OCI-LY7 (cell line): ENCODE measurements around the gene PITX2. TPM values are rescaled to one million over a fixed set of nuclear protein-coding genes. Genes with fewer than 3 reads are reported as not detected.

Experiments used
- BruUV-seq: library from RNA; stranded (reverse); fragments of 400-500 nt; replicated peaks from 2 replicates; lab custom pipeline; 2021; lab: Mats Ljungman, UMichigan
- CTCF ChIA-PET: fragments of 300-600 bp; sonication (Branson Sonifier 250); formaldehyde crosslinking; loops from one replicate; lab custom pipeline; 2022; ENCODE audit warnings: antibody characterized with exemption; ENCODE audit not compliant: unreplicated experiment; lab: Charles Lee
- POLR2A ChIA-PET: fragments of 300-600 bp; sonication (Branson Sonifier 250); formaldehyde crosslinking; loops from one replicate; lab custom pipeline; 2022; ENCODE audit warnings: antibody characterized with exemption; lab: Charles Lee
- DNase-seq: peaks from one replicate; pipeline ENCODE4 v3.0.0-alpha.2; 2015; ENCODE audit warnings: low spot score
- H2AFZ ChIP-seq: fragments of 200-600 bp; sonication (generic), shearing (Covaris generic); 2 replicates; pipeline ENCODE4 v1.6.1; 2014; ENCODE audit warnings: mild to moderate bottlenecking, antibody characterized with exemption, low read length, moderate library complexity
- H3K27ac ChIP-seq: fragments of 200-600 bp; sonication (generic); 2 replicates; pipeline ENCODE4 v1.5.1; 2014; ENCODE audit warnings: mixed run types, low read depth, mild to moderate bottlenecking, moderate library complexity, low read length, inconsistent platforms; ENCODE audit not compliant: poor library complexity, severe bottlenecking
- H3K36me3 ChIP-seq: fragments of 200-600 bp; sonication (generic); 2 replicates; pipeline ENCODE4 v1.6.1; 2014; ENCODE audit warnings: mild to moderate bottlenecking, antibody characterized with exemption, low read length, moderate library complexity, mixed read lengths; ENCODE audit not compliant: insufficient read depth
- H3K4me1 ChIP-seq: fragments of 200-600 bp; sonication (generic); 2 replicates; pipeline ENCODE4 v1.5.1; 2014; ENCODE audit warnings: mild to moderate bottlenecking, low read length; ENCODE audit not compliant: insufficient read depth, poor library complexity, severe bottlenecking
- H3K4me2 ChIP-seq: fragments of 200-600 bp; sonication (generic); 2 replicates; pipeline ENCODE4 v1.6.1; 2014; ENCODE audit warnings: mild to moderate bottlenecking, low read length
- H3K4me3 ChIP-seq: fragments of 200-600 bp; sonication (generic); 2 replicates; pipeline ENCODE4 v1.5.1; 2014; ENCODE audit warnings: mild to moderate bottlenecking, low read depth, low read length; ENCODE audit not compliant: poor library complexity, severe bottlenecking
- H3K79me2 ChIP-seq: fragments of 200-600 bp; sonication (generic); 2 replicates; pipeline ENCODE4 v1.6.1; 2016; ENCODE audit warnings: low read depth, mild to moderate bottlenecking, low read length, moderate library complexity, mixed read lengths; ENCODE audit not compliant: insufficient read depth
- H3K9me2 ChIP-seq: fragments of 200-600 bp; sonication (generic); 2 replicates; pipeline ENCODE4 v1.6.1; 2016; ENCODE audit warnings: mild to moderate bottlenecking, low read length, mixed read lengths; ENCODE audit not compliant: insufficient read depth
- H3K9me3 ChIP-seq: fragments of 200-600 bp; sonication (generic); 2 replicates; pipeline ENCODE4 v1.6.1; 2014; ENCODE audit warnings: mild to moderate bottlenecking, mixed run types, low read length, mixed read lengths
- H4K20me1 ChIP-seq: fragments of 200-600 bp; sonication (generic); 2 replicates; pipeline ENCODE4 v1.6.1; 2014; ENCODE audit warnings: mild to moderate bottlenecking, antibody characterized with exemption, low read length, moderate library complexity, mixed read lengths; ENCODE audit not compliant: insufficient read depth
- EZH2phosphoT487 ChIP-seq: fragments of 200-600 bp; sonication (generic); IDR thresholded peaks from 2 replicates; pipeline ENCODE4 v1.6.1; 2018; ENCODE audit warnings: low read depth, borderline replicate concordance, mild to moderate bottlenecking, mixed run types, antibody characterized with exemption, low read length, moderate library complexity, mixed read lengths
- intact Hi-C: fragments of 100-400 bp; cut with micrococcal nuclease; formaldehyde crosslinking; loops from one replicate; pipeline ENCODE4 v1.10.0; 2022; ENCODE audit not compliant: unreplicated experiment
- total RNA-seq, 2 experiments: library from RNA; depleted of rRNA in 1 of 2; stranded (reverse); fragments of >200 nt in 1 of 2; shearing (Covaris generic) in 1 of 2; gene quantifications; 2 replicates each; pipeline ENCODE4 v1.2.3, GENCODE V29; 2014 to 2022
- TF ChIP-seq, protein P1 (sequence below): fragments of 200-600 bp; sonication (generic); conservative IDR thresholded peaks from 2 replicates; pipeline ENCODE4 v1.5.1; 2014; ENCODE audit warnings: mild to moderate bottlenecking, antibody characterized with exemption, low read length, moderate library complexity, mixed read lengths

Gene PITX2
- total RNA-seq, 2 experiments from 2014 or later, result 4.4 to 6.5 TPM

DNA sequence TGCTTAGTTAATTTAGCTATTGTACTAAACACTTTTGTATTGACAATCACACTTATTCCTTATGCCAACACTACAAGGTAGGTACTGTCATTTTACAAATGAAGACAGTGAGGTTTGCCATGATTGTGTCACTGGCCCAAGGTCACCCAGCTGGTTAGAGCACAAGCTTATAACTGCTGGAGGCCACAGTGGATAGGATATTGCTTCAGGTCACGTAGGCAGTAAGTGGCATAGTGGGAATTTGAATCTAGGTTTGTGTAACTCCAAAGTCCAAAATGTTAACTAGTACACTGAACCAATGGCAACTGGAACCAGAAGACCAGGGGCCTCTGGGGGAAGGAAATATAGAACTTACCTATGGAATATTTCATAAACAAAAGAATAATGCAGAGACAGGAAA, 21.1 kb upstream of the PITX2 start:
- TF ChIP-seq, protein P1, sequence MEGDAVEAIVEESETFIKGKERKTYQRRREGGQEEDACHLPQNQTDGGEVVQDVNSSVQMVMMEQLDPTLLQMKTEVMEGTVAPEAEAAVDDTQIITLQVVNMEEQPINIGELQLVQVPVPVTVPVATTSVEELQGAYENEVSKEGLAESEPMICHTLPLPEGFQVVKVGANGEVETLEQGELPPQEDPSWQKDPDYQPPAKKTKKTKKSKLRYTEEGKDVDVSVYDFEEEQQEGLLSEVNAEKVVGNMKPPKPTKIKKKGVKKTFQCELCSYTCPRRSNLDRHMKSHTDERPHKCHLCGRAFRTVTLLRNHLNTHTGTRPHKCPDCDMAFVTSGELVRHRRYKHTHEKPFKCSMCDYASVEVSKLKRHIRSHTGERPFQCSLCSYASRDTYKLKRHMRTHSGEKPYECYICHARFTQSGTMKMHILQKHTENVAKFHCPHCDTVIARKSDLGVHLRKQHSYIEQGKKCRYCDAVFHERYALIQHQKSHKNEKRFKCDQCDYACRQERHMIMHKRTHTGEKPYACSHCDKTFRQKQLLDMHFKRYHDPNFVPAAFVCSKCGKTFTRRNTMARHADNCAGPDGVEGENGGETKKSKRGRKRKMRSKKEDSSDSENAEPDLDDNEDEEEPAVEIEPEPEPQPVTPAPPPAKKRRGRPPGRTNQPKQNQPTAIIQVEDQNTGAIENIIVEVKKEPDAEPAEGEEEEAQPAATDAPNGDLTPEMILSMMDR, result no peak
- TF ChIP-seq EZH2phosphoT487, result no peak
- Histone ChIP-seq H3K79me2 (no peaks in the 10 kb centered on the region), H3K4me3 (no peak overlapping the region), H3K4me2 (no peak overlapping the region), H3K9me3 (no peaks in the 10 kb centered on the region), H3K27ac (no peak overlapping the region), H2AFZ (no peak overlapping the region), H3K9me2 (no peaks in the 10 kb centered on the region), H4K20me1 (no peaks in the 10 kb centered on the region), H3K4me1 (no peaks in the 10 kb centered on the region), H3K36me3 (no peaks in the 10 kb centered on the region)
- CTCF ChIA-PET, result no interaction called here
- intact Hi-C loops, result no loop called here
- POLR2A ChIA-PET, result interaction anchor here (0.6 to 1.4 kb wide), 2 partner anchors 19 to 335 kb away, joined by 3 to 5 read pairs; no protein-coding TSS in a partner anchor
- DNase-seq, result no peak
- BruUV-seq, result no TSS peak

DNA sequence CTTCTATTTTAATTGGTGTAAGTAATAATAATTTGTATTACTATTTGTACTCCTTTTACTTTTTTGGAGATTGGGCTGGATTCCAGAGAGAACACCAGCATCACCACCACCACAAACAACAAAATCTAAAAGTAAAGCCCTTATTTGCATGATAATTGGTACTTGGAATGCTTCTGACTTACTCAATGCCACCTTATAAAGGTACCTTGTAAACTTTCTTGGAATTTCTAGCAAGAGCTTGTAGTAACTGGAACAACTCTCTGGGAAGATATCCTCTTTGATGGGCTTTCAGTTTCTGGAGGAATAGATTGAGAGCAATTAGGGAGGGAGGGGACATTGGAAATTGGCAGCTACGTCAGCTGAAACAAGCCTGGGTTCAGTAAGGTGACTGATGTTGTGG, 20.2 kb upstream of the PITX2 start:
- no peak overlapping the region for H3K4me2 ChIP-seq
- intact Hi-C loops, result no loop called here
- H3K36me3 ChIP-seq, result no peaks in the 10 kb centered on the region
- H3K9me2 ChIP-seq, result no peaks in the 10 kb centered on the region
- no peaks in the 10 kb centered on the region for H4K20me1 ChIP-seq
- no peak overlapping the region for H3K27ac ChIP-seq
- no peaks in the 10 kb centered on the region for H3K4me1 ChIP-seq
- no peaks in the 10 kb centered on the region for H3K79me2 ChIP-seq
- POLR2A ChIA-PET, result interaction anchor here (1.4 kb wide), 1 partner anchor 20 kb away, joined by 5 read pairs; no protein-coding TSS in a partner anchor
- H3K9me3 ChIP-seq, result no peaks in the 10 kb centered on the region
- BruUV-seq, result no TSS peak
- no peak overlapping the region for H2AFZ ChIP-seq
- no peak for DNase-seq
- TF ChIP-seq EZH2phosphoT487, result no peak
- TF ChIP-seq, protein P1, result no peak
- CTCF ChIA-PET, result no interaction called here
- no peak overlapping the region for H3K4me3 ChIP-seq

DNA sequence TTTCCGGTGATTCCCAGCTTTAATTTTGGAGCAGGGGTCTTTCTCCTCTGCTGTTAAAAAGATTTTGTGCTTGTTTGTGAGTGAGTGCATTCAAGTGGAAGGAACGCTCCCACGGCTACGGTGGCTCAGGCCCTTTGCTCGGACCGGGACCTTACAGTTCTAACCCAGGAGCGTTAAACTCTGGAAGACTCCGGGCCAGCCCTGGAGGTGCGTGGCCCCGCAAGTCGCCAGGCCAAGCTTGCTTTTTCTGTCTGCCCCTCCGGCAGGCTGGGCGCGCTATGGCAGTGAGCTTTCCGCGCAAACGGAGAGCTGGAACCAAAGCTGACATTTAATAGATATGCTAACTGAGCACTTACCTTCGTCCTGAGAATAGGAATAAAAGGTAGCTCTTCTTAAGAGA, 18.3 kb upstream of the PITX2 start:
- no peak for TF ChIP-seq EZH2phosphoT487
- TF ChIP-seq, protein P1, result no peak
- BruUV-seq, result no TSS peak

More for the DNA sequence above, 18.3 kb upstream of the PITX2 start:
- Histone ChIP-seq H3K9me3 (no peaks in the 10 kb centered on the region), H3K36me3 (no peaks in the 10 kb centered on the region), H2AFZ (no peak overlapping the region), H3K27ac (no peak overlapping the region), H3K4me3 (no peak overlapping the region), H3K9me2 (no peaks in the 10 kb centered on the region), H3K4me2 (no peak overlapping the region), H3K4me1 (no peaks in the 10 kb centered on the region), H3K79me2 (no peaks in the 10 kb centered on the region), H4K20me1 (no peaks in the 10 kb centered on the region)
- ChIA-PET CTCF (no interaction called here), POLR2A (interaction anchor here (0.9 kb wide), 1 partner anchor 22 kb away, joined by 3 read pairs; no protein-coding TSS in a partner anchor)
- DNase-seq, result no peak
- intact Hi-C loops, result no loop called here
